Nephron progenitor cell (in vitro differentiated cells): ENCODE measurements around the gene PIGA.
"Not testable (repeated sequence)": the region's sequence is repeated elsewhere in the genome, so short reads cannot be mapped to it uniquely, and the experiment has no call there.

Experiments
- DNase-seq: peaks from one replicate; pipeline ENCODE4 v3.0.0; 2021
- H3K27ac Mint-ChIP-seq: 2 replicates; pipeline ENCODE4 v1.8.0; 2021; ENCODE audit warnings: mild to moderate bottlenecking, moderate library complexity, mixed read lengths
- H3K27me3 Mint-ChIP-seq: 2 replicates; pipeline ENCODE4 v1.8.0; 2021; ENCODE audit warnings: mild to moderate bottlenecking, low read depth, mixed read lengths; ENCODE audit not compliant: poor library complexity
- H3K36me3 Mint-ChIP-seq: 2 replicates; pipeline ENCODE4 v1.8.0; 2021; ENCODE audit warnings: low read depth, mixed read lengths
- H3K4me1 Mint-ChIP-seq: 2 replicates; pipeline ENCODE4 v1.8.0; 2021; ENCODE audit warnings: mixed read lengths
- H3K4me3 Mint-ChIP-seq: 2 replicates; pipeline ENCODE4 v1.8.0; 2021; ENCODE audit warnings: mild to moderate bottlenecking, moderate library complexity, mixed read lengths
- H3K9me3 Mint-ChIP-seq: 2 replicates; pipeline ENCODE4 v1.8.0; 2021; ENCODE audit warnings: mild to moderate bottlenecking, moderate library complexity, mixed read lengths
- TF ChIP-seq, protein P1 (sequence below): fragments of 200-600 bp; sonication (generic); IDR thresholded peaks from 2 replicates; pipeline ENCODE4 v1.5.0; 2021; ENCODE audit warnings: antibody characterized with exemption

Gene PIGA

DNA sequence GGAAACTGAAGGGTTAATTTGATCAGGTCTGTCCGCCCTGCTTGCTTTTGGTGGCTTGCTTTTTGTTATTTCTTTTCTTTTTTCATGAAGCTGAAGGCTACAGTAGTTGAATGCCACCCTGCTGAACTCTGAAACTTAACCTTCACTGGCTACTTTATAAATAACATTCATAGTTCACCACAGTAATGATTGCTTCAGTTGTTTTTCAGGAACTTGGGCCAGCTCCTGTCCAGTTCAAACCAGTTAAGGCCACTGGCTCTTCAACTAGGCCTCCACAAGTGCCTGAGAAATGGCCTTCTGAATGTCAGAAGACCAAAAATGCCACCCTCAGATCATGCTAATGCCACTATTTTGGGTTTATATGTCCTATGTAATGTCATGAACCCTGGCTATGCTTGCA, 57.7 kb downstream of the PIGA start:
- no peak for DNase-seq
- Mint-ChIP-seq H3K4me1 (no peaks in the 10 kb centered on the region), H3K27ac (no peak overlapping the region), H3K9me3 (peaks cover 34% of the 10 kb centered on the region), H3K36me3 (no peaks in the 10 kb centered on the region), H3K27me3 (no peaks in the 10 kb centered on the region), H3K4me3 (no peak overlapping the region)
- TF ChIP-seq, protein P1, sequence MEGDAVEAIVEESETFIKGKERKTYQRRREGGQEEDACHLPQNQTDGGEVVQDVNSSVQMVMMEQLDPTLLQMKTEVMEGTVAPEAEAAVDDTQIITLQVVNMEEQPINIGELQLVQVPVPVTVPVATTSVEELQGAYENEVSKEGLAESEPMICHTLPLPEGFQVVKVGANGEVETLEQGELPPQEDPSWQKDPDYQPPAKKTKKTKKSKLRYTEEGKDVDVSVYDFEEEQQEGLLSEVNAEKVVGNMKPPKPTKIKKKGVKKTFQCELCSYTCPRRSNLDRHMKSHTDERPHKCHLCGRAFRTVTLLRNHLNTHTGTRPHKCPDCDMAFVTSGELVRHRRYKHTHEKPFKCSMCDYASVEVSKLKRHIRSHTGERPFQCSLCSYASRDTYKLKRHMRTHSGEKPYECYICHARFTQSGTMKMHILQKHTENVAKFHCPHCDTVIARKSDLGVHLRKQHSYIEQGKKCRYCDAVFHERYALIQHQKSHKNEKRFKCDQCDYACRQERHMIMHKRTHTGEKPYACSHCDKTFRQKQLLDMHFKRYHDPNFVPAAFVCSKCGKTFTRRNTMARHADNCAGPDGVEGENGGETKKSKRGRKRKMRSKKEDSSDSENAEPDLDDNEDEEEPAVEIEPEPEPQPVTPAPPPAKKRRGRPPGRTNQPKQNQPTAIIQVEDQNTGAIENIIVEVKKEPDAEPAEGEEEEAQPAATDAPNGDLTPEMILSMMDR: no peak

DNA sequence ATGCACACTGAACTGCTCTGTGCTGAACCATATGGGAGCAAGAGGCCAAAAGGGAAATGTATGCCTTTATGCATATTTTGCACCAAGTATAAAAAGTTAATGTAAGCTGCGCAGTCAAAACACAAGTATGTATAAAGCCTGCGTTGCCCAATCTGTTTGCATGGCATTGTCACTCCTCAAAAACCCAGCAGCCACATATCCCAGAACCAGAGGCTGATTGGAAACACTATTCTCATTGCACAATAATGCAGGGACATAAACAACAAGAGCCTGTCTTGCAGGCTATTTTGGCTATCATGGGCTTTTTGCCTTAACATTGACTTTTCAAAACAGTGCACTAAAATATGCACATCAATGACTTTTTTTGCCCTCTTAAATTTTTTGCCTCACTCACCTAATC, 60.4 kb downstream of the PIGA start:
- Mint-ChIP-seq H3K27ac (no peak overlapping the region), H3K27me3 (no peaks in the 10 kb centered on the region), H3K36me3 (no peaks in the 10 kb centered on the region), H3K4me1 (peaks cover 5% of the 10 kb centered on the region), H3K9me3 (peaks cover 23% of the 10 kb centered on the region), H3K4me3 (no peak overlapping the region)
- no peak for DNase-seq
- TF ChIP-seq, protein P1: no peak

DNA sequence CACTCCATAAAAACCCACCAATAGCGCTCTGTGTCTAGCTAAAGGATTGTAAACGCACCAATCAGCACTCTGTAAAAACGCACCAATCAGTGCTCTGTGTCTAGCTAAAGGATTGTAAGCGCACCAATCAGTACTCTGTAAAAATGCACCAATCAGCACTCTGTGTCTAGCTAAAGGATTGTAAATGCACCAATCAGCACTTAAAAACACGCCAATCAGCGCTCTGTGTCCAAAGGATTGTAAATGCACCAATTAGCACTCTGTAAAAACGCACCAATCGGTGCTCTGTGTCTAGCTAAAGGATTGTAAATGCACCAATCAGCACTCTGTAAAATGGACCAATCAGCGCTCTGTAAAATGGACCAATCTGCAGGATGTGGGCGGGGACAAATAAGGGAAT, 62.0 kb downstream of the PIGA start:
- peaks cover 15% of the 10 kb centered on the region for H3K9me3 Mint-ChIP-seq
- peaks cover 10% of the 10 kb centered on the region for H3K4me1 Mint-ChIP-seq
- H3K27ac Mint-ChIP-seq, DNase-seq, H3K4me3 Mint-ChIP-seq, H3K36me3 Mint-ChIP-seq, H3K27me3 Mint-ChIP-seq: not testable (repeated sequence)

DNA sequence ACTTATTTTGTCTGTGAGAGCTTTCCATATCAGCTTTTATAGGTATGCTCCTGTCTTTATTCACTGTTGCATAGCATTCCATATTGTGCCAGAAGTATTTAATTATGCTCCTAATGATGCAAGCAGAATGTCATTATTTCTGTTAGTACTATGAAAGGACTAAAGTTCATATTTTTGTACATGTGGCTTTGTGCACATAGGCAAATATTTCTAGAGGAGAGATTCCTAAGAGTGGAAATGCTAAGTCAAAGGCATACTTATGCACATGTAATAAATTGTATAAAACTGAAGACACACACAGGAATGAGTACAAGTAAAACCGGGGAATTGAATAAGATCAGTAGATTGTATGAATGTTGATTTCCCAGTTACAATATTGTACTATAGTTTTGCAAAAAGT, 63.6 kb downstream of the PIGA start:
- Mint-ChIP-seq H3K4me3 (no peak overlapping the region), H3K27me3 (no peaks in the 10 kb centered on the region), H3K36me3 (no peaks in the 10 kb centered on the region), H3K4me1 (peaks cover 10% of the 10 kb centered on the region), H3K9me3 (peaks cover 15% of the 10 kb centered on the region), H3K27ac (no peak overlapping the region)
- DNase-seq: no peak
- TF ChIP-seq, protein P1: no peak

DNA sequence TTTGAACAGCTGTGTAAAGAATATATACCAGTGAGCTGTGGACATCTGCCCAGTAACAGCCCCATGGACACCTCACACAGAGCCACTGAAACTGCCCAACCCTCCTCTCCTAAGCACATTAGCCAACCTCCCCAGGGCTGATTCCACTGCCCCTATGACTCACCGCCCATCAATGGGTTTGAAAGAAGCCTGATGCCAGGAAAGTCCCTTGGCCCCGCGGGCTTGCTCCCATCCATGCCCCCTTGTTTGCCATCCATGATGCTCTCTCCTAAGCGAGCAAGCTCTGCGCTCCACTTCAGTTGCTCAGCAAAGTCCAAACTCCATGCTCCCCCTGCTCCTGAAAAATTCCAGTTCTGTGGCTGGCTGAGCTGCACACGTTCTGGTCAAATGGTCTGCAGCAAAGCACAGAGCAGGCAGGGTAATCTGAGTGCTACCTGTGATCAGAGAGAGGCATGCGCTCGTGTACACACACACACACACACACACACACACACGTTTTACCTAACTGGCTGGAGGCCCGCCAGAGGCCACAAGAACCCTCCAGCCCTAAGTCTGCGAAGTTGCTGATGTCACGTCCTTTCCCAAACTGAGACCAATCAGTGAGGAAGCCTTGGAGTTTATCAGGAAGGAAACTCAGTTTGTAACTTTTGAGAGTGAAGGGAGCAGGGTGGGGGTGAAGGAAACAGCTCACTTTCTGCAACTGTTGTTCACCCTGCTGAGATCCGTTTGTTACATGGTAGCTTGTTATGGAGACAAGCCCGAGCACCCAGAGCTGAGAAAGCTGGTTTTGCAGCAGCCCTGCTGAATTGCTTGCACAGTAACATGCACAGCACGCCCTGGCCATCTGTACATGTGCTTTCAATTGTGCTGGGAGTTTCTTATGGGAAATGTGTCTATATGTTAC, 65.5 kb downstream of the PIGA start, which contains the start of gene ASB9:
ASB9 (minus strand) TSS at position 466 of the 904 bp plus-strand sequence; CDS start at position 257, 209 bp downstream.
- H3K4me3 Mint-ChIP-seq: no peak within 1 kb of the TSS
- TF ChIP-seq, protein P1: no peak
- peaks cover 10% of the 10 kb centered on the region for H3K4me1 Mint-ChIP-seq
- peaks cover 23% of the 10 kb centered on the region for H3K9me3 Mint-ChIP-seq
- no peaks in the 10 kb centered on the region for H3K27me3 Mint-ChIP-seq
- peak within 1 kb of the TSS; percentile 20 for H3K27ac Mint-ChIP-seq
- peak; percentile 19 for DNase-seq
- no peaks in the 10 kb centered on the region for H3K36me3 Mint-ChIP-seq
